ENCODE measurements around the gene METTL2A.

DNA sequence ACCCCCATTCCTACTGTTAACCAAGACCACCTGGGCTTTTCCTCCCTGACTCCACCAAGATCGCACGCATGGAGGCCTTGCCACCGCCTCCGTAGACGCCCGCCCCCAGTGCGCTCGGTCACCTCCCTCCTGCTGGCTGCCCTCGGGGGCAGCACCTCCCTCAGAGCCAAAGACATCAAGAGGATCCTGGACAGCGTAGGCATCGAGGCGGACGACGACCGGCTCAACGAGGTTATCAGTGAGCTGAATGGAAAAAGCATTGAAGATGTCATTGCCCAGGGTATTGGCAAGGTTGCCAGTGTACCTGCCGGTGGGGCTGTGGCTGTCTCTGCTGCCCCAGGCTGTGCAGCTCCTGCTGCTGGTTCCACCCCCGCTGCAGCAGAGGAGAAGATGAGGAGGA, 42.1 kb upstream of the METTL2A start:
- TF ChIP-seq, protein P1, sequence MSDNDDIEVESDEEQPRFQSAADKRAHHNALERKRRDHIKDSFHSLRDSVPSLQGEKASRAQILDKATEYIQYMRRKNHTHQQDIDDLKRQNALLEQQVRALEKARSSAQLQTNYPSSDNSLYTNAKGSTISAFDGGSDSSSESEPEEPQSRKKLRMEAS (IDR thresholded peaks at IDR 0.05): no peak
- TF ChIP-seq, protein P2, sequence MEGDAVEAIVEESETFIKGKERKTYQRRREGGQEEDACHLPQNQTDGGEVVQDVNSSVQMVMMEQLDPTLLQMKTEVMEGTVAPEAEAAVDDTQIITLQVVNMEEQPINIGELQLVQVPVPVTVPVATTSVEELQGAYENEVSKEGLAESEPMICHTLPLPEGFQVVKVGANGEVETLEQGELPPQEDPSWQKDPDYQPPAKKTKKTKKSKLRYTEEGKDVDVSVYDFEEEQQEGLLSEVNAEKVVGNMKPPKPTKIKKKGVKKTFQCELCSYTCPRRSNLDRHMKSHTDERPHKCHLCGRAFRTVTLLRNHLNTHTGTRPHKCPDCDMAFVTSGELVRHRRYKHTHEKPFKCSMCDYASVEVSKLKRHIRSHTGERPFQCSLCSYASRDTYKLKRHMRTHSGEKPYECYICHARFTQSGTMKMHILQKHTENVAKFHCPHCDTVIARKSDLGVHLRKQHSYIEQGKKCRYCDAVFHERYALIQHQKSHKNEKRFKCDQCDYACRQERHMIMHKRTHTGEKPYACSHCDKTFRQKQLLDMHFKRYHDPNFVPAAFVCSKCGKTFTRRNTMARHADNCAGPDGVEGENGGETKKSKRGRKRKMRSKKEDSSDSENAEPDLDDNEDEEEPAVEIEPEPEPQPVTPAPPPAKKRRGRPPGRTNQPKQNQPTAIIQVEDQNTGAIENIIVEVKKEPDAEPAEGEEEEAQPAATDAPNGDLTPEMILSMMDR (IDR thresholded peaks at IDR 0.05; ENCODE audit: low read depth, low read length, missing input control): no peak
- TF ChIP-seq TAF1 (conservative IDR thresholded peaks at IDR 0.05) (no peak), GABPA (IDR thresholded peaks at IDR 0.05 in 1 of 2, conservative IDR thresholded peaks at IDR 0.05 in 1 of 2) (no peak), JUND (IDR thresholded peaks at IDR 0.05) (no peak), YY1 (IDR thresholded peaks at IDR 0.05) (no peak), SP1 (IDR thresholded peaks at IDR 0.05) (no peak), FOXA1 (IDR thresholded peaks at IDR 0.05) (no peak), EGR1 (IDR thresholded peaks at IDR 0.05; ENCODE audit: low read depth in 2 of 2) (no peak), RAD21 (IDR thresholded peaks at IDR 0.05) (no peak), HNF4G (IDR thresholded peaks at IDR 0.05) (no peak)
- TF ChIP-seq, protein P3, sequence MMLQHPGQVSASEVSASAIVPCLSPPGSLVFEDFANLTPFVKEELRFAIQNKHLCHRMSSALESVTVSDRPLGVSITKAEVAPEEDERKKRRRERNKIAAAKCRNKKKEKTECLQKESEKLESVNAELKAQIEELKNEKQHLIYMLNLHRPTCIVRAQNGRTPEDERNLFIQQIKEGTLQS (IDR thresholded peaks at IDR 0.05): no peak
- TF ChIP-seq, protein P4, sequence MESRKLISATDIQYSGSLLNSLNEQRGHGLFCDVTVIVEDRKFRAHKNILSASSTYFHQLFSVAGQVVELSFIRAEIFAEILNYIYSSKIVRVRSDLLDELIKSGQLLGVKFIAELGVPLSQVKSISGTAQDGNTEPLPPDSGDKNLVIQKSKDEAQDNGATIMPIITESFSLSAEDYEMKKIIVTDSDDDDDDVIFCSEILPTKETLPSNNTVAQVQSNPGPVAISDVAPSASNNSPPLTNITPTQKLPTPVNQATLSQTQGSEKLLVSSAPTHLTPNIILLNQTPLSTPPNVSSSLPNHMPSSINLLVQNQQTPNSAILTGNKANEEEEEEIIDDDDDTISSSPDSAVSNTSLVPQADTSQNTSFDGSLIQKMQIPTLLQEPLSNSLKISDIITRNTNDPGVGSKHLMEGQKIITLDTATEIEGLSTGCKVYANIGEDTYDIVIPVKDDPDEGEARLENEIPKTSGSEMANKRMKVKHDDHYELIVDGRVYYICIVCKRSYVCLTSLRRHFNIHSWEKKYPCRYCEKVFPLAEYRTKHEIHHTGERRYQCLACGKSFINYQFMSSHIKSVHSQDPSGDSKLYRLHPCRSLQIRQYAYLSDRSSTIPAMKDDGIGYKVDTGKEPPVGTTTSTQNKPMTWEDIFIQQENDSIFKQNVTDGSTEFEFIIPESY (IDR thresholded peaks at IDR 0.05): no peak
